IMR-90 (cell line): ENCODE data around the gene COLEC11. TPM values are rescaled to one million over a fixed set of nuclear protein-coding genes. Genes with fewer than 3 reads are reported as not detected.

ENCODE experiments used
- ATAC-seq: fragments of 200-7000 bp; cut with Tn5 transposase; 2 replicates; pipeline ENCODE4 v1.9.1; 2020; ENCODE audit warnings: low read depth, mild to moderate bottlenecking, moderate library complexity
- BruUV-seq: library from RNA; stranded (reverse); fragments of 400-500 nt; replicated peaks from 2 replicates; lab custom pipeline; 2021; lab: Mats Ljungman, UMichigan
- CTCF ChIA-PET: fragments of 300-600 bp; formaldehyde crosslinking; extraction: SDS; loops from one replicate; lab custom pipeline; 2021; ENCODE audit warnings: antibody characterized with exemption; lab: Yijun Ruan, JAX
- POLR2A ChIA-PET: fragments of 300-600 bp; sonication (Branson Sonifier 250); formaldehyde crosslinking; loops from one replicate; lab custom pipeline; 2022; ENCODE audit warnings: antibody characterized with exemption; ENCODE audit not compliant: unreplicated experiment; lab: Charles Lee
- DNase-seq: peaks from one replicate; pipeline ENCODE4 v3.0.0; 2013
- H2AFZ ChIP-seq: replicated peaks from 2 replicates; pipeline ENCODE3; 2013; ENCODE audit warnings: low read length, mild to moderate bottlenecking; ENCODE audit not compliant: poor library complexity
- H2AK5ac ChIP-seq: 2 replicates; pipeline ENCODE4 v1.6.1; 2013; ENCODE audit warnings: low read depth, low read length, inconsistent platforms
- H2AK9ac ChIP-seq: replicated peaks from 2 replicates; pipeline ENCODE3; 2013; ENCODE audit warnings: mild to moderate bottlenecking, low read depth, low read length, moderate library complexity; ENCODE audit not compliant: poor library complexity
- H2BK120ac ChIP-seq: 2 replicates; pipeline ENCODE4 v1.6.1; 2013; ENCODE audit warnings: low read depth, low read length, inconsistent platforms
- H2BK15ac ChIP-seq: 3 replicates; pipeline ENCODE4 v1.6.1; 2013; ENCODE audit warnings: low read depth, low read length, inconsistent platforms
- H2BK20ac ChIP-seq: 2 replicates; pipeline ENCODE4 v1.6.1; 2013; ENCODE audit warnings: low read depth, mild to moderate bottlenecking, inconsistent platforms, low read length, moderate library complexity
- H2BK5ac ChIP-seq: 2 replicates; pipeline ENCODE4 v1.6.1; 2013; ENCODE audit warnings: mild to moderate bottlenecking, low read depth, low read length, inconsistent platforms; ENCODE audit not compliant: poor library complexity, severe bottlenecking
- H3K14ac ChIP-seq: replicated peaks from 2 replicates; pipeline ENCODE4 v1.6.1; 2013; ENCODE audit warnings: low read depth, low read length, inconsistent platforms
- H3K18ac ChIP-seq: 2 replicates; pipeline ENCODE4 v1.6.1; 2013; ENCODE audit warnings: low read depth, low read length, control low read depth
- H3K23ac ChIP-seq: 2 replicates; pipeline ENCODE4 v1.6.1; 2013; ENCODE audit warnings: low read depth, low read length, inconsistent platforms
- H3K27ac ChIP-seq: 2 replicates; pipeline ENCODE4 v1.5.1; 2013; ENCODE audit warnings: mild to moderate bottlenecking, control low read depth, low read length; ENCODE audit not compliant: insufficient read depth
- H3K27me3 ChIP-seq: 2 replicates; pipeline ENCODE4 v1.6.1; 2013; ENCODE audit warnings: low read length; ENCODE audit not compliant: control insufficient read depth, insufficient read depth
- H3K36me3 ChIP-seq: 2 replicates; pipeline ENCODE4 v1.6.1; 2013; ENCODE audit warnings: low read length, mixed read lengths; ENCODE audit not compliant: control insufficient read depth, insufficient read depth
- H3K4ac ChIP-seq: 2 replicates; pipeline ENCODE4 v1.6.1; 2013; ENCODE audit warnings: low read depth, low read length, inconsistent platforms
- H3K4me1 ChIP-seq: 2 replicates; pipeline ENCODE4 v1.6.1; 2013; ENCODE audit warnings: low read length, mixed read lengths; ENCODE audit not compliant: control insufficient read depth, insufficient read depth
- H3K4me2 ChIP-seq: 2 replicates; pipeline ENCODE4 v1.6.1; 2013; ENCODE audit warnings: low read depth, mild to moderate bottlenecking, control low read depth, low read length, moderate library complexity
- H3K4me3 ChIP-seq: 2 replicates; pipeline ENCODE4 v1.5.1; 2013; ENCODE audit warnings: low read depth, mild to moderate bottlenecking, control low read depth, low read length, moderate library complexity; ENCODE audit not compliant: insufficient read depth
- H3K56ac ChIP-seq: 2 replicates; pipeline ENCODE4 v1.6.1; 2013; ENCODE audit warnings: low read length, inconsistent platforms; ENCODE audit not compliant: insufficient read depth; ENCODE audit errors: extremely low read depth
- H3K79me1 ChIP-seq, 2 experiments: 2 replicates each; pipeline ENCODE4 v1.6.1; 2013; ENCODE audit warnings: low read length in 2 of 2, inconsistent platforms in 1 of 2, low read depth in 1 of 2
- H3K9ac ChIP-seq: 2 replicates; pipeline ENCODE4 v1.6.1; 2013; ENCODE audit warnings: low read depth, low read length, control low read depth
- H3K9me1 ChIP-seq: 2 replicates; pipeline ENCODE4 v1.6.1; 2013; ENCODE audit warnings: low read length, inconsistent platforms; ENCODE audit not compliant: insufficient read depth
- H3K9me3 ChIP-seq: 2 replicates; pipeline ENCODE4 v1.6.1; 2013; ENCODE audit warnings: low read length; ENCODE audit not compliant: control insufficient read depth, insufficient read depth
- H4K20me1 ChIP-seq: 2 replicates; pipeline ENCODE4 v1.6.1; 2013; ENCODE audit warnings: low read length, inconsistent platforms; ENCODE audit not compliant: insufficient read depth
- H4K5ac ChIP-seq: 2 replicates; pipeline ENCODE4 v1.6.1; 2013; ENCODE audit warnings: mild to moderate bottlenecking, low read depth, low read length, control low read depth
- H4K8ac ChIP-seq, 2 experiments: 2 replicates each; pipeline ENCODE4 v1.6.1; 2013; ENCODE audit warnings: low read depth in 2 of 2, low read length in 2 of 2, control low read depth in 1 of 2, inconsistent platforms in 1 of 2
- H4K91ac ChIP-seq: 2 replicates; pipeline ENCODE4 v1.6.1; 2013; ENCODE audit warnings: low read depth, low read length, inconsistent platforms; ENCODE audit not compliant: insufficient read depth
- BHLHE40 ChIP-seq: fragments of 150-350 bp; IDR thresholded peaks from 2 replicates; pipeline ENCODE4 v1.6.1; 2016; ENCODE audit warnings: mild to moderate bottlenecking, low read depth, low read length
- CEBPB ChIP-seq: IDR thresholded peaks from 2 replicates; pipeline ENCODE4 v1.6.1; 2012; ENCODE audit warnings: low read depth, low read length, improper control_type of control experiment
- CHD1 ChIP-seq: IDR thresholded peaks from 2 replicates; pipeline ENCODE4 v1.6.1; 2012; ENCODE audit warnings: low read depth, low read length, improper control_type of control experiment
- ELK1 ChIP-seq: fragments of 150-350 bp; IDR thresholded peaks from 2 replicates; pipeline ENCODE4 v1.6.1; 2016; ENCODE audit warnings: low read depth, mild to moderate bottlenecking, low read length, moderate library complexity, borderline replicate concordance
- FOS ChIP-seq: fragments of 150-350 bp; IDR thresholded peaks from 2 replicates; pipeline ENCODE4 v1.6.1; 2016; ENCODE audit warnings: low read depth, low read length
- MAFK ChIP-seq: IDR thresholded peaks from 2 replicates; pipeline ENCODE4 v1.6.1; 2012; ENCODE audit warnings: low read depth, low read length, improper control_type of control experiment
- MAZ ChIP-seq: IDR thresholded peaks from 2 replicates; pipeline ENCODE4 v1.6.1; 2012; ENCODE audit warnings: low read depth, mild to moderate bottlenecking, low read length, improper control_type of control experiment, moderate library complexity, borderline replicate concordance
- MXI1 ChIP-seq: IDR thresholded peaks from 2 replicates; pipeline ENCODE4 v1.6.1; 2012; ENCODE audit warnings: low read depth, mild to moderate bottlenecking, low read length, moderate library complexity, borderline replicate concordance
- NFE2L2 ChIP-seq: fragments of 150-350 bp; IDR thresholded peaks from 2 replicates; pipeline ENCODE4 v1.6.1; 2016; ENCODE audit warnings: low read depth, mild to moderate bottlenecking, low read length
- POLR2A ChIP-seq: IDR thresholded peaks from 2 replicates; pipeline ENCODE4 v1.6.1; 2012; ENCODE audit warnings: mild to moderate bottlenecking, low read depth, low read length
- RAD21 ChIP-seq: IDR thresholded peaks from 2 replicates; pipeline ENCODE4 v1.6.1; 2012; ENCODE audit warnings: low read length, improper control_type of control experiment
- RCOR1 ChIP-seq: IDR thresholded peaks from 2 replicates; pipeline ENCODE4 v1.6.1; 2012; ENCODE audit warnings: mild to moderate bottlenecking, low read length, improper control_type of control experiment; ENCODE audit not compliant: insufficient replicate concordance
- RFX5 ChIP-seq: IDR thresholded peaks from 2 replicates; pipeline ENCODE4 v1.8.0; 2012; ENCODE audit warnings: low read depth, mild to moderate bottlenecking, low read length, moderate library complexity
- SMC3 ChIP-seq: fragments of 150-350 bp; IDR thresholded peaks from 2 replicates; pipeline ENCODE4 v1.6.1; 2016; ENCODE audit warnings: low read depth, mild to moderate bottlenecking, antibody characterized with exemption, low read length, moderate library complexity
- WGBS, 2 experiments: methylation state at CpG; one replicate each; pipeline versions ENCODE4 v1.1.5 to v1.1.7; 2013; ENCODE audit warnings: missing lambda C conversion rate in 2 of 2; ENCODE audit not compliant: insufficient read length in 1 of 2; ENCODE audit errors: extremely low coverage in 2 of 2; 5-methylcytosine and 5-hydroxymethylcytosine counted together
- dilution Hi-C: fragments of 300-500 bp; cut with HindIII; formaldehyde crosslinking; loops from one replicate; pipeline ENCODE4 v1.14.3; 2018; ENCODE audit warnings: low sequenced_read_pairs; ENCODE audit not compliant: unreplicated experiment
- in situ Hi-C: fragments of 300-500 bp; cut with MboI; formaldehyde crosslinking; loops from 3 replicates; pipeline ENCODE4 v1.14.3; 2019; ENCODE audit warnings: low sequenced_read_pairs, inconsistent platforms, mixed read lengths
- intact Hi-C: fragments of 100-400 bp; cut with micrococcal nuclease; formaldehyde crosslinking; loops from 2 replicates; pipeline ENCODE4 v1.10.0; 2022
- polyA plus RNA-seq, 3 experiments: library from polyadenylated mRNA; depleted of rRNA; stranded (reverse); fragments of >200 nt; gene quantifications; 2 replicates each; pipeline ENCODE4 v1.2.3, GENCODE V29; 2012; ENCODE audit warnings: low replicate concordance in 1 of 3
- total RNA-seq: library from RNA; depleted of rRNA; stranded (reverse); fragments of >200 nt; gene quantifications from 2 replicates; pipeline ENCODE4 v1.2.3, GENCODE V29; 2012
- TF ChIP-seq, protein P1 (sequence below): conservative IDR thresholded peaks from 2 replicates; pipeline ENCODE4 v1.5.1; 2012; ENCODE audit warnings: mild to moderate bottlenecking, low read depth, low read length, improper control_type of control experiment

COLEC11 gene
- total and polyA plus RNA-seq, 2 of the 4 experiments (the other 2 are of a cell fraction) = under 0.01 to 0.24 TPM

- Histone ChIP-seq H3K4me2 (no peak overlapping the region), H2AFZ (no peak overlapping the region), H3K14ac (no peak overlapping the region), H3K23ac (no peak overlapping the region), H4K5ac (no peak overlapping the region), H2BK20ac (no peak overlapping the region), H3K9ac (no peak overlapping the region), H2BK15ac (no peak overlapping the region), H2BK5ac (no peak overlapping the region), H2AK9ac (no peak overlapping the region), H3K27ac (no peak overlapping the region), H2BK120ac (no peak overlapping the region), H3K27me3 (no peaks in the 10 kb centered on the region; the same call in 1 of the 2 replicates), H4K8ac (no peak overlapping the region), H3K36me3 (no peaks in the 10 kb centered on the region), H2AK5ac (no peak overlapping the region), H3K4me3 (no peak overlapping the region), H3K4me1 (peaks cover 14% of the 10 kb centered on the region; the same call in 1 of the 2 replicates), H3K79me1 (no peaks in the 10 kb centered on the region), H3K4ac (no peak overlapping the region), H4K20me1 (no peaks in the 10 kb centered on the region), H3K9me3 (peaks cover 3% of the 10 kb centered on the region; the same call in 1 of the 2 replicates), H3K18ac (no peak overlapping the region), H3K56ac (no peak overlapping the region), H4K91ac (no peak overlapping the region), H3K9me1 (no peaks in the 10 kb centered on the region)
- 73% methylated on average over 14 of the region's 21 CpGs; no CpG with 5 or more reads in 1 of the 2 experiments for WGBS, 2 experiments
- intact Hi-C loops = loop anchor here (5.0 kb wide), 1 partner anchor 187 kb away; no protein-coding TSS in a partner anchor
- ATAC-seq (no peak), DNase-seq (no peak)
- in situ Hi-C loops = loop anchor here (25.0 kb wide), 1 partner anchor 1792 kb away; no protein-coding TSS in a partner anchor
- dilution Hi-C loops = no loop called here
- POLR2A ChIA-PET = interaction anchor here (0.5 kb wide), 1 partner anchor 29 kb away, joined by 3 read pairs; no protein-coding TSS in a partner anchor
- CTCF ChIA-PET = no interaction called here
- BruUV-seq = no TSS peak
- TF ChIP-seq CHD1 (no peak), SMC3 (no peak), MAFK (no peak), RFX5 (no peak), CEBPB (no peak), MAZ (no peak), BHLHE40 (no peak), FOS (no peak), MXI1 (no peak), RAD21 (no peak), NFE2L2 (no peak), RCOR1 (no peak), ELK1 (no peak), POLR2A (no peak)
- TF ChIP-seq, protein P1, sequence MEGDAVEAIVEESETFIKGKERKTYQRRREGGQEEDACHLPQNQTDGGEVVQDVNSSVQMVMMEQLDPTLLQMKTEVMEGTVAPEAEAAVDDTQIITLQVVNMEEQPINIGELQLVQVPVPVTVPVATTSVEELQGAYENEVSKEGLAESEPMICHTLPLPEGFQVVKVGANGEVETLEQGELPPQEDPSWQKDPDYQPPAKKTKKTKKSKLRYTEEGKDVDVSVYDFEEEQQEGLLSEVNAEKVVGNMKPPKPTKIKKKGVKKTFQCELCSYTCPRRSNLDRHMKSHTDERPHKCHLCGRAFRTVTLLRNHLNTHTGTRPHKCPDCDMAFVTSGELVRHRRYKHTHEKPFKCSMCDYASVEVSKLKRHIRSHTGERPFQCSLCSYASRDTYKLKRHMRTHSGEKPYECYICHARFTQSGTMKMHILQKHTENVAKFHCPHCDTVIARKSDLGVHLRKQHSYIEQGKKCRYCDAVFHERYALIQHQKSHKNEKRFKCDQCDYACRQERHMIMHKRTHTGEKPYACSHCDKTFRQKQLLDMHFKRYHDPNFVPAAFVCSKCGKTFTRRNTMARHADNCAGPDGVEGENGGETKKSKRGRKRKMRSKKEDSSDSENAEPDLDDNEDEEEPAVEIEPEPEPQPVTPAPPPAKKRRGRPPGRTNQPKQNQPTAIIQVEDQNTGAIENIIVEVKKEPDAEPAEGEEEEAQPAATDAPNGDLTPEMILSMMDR = no peak
Measured at GRCh38 chr2:3654531-3655225, 59.8 kb downstream of the COLEC11 start.
